HEK293 (cell line): ENCODE data around the gene CHMP6.

Experiments
- ATF2 ChIP-seq: fragments of 450-650 bp; formaldehyde crosslinking; IDR thresholded peaks from 2 replicates; pipeline ENCODE4 v1.5.1; 2016; ENCODE audit warnings: missing biosample characterization, missing genetic modification characterization, low read depth
- BCL11B ChIP-seq: fragments of 450-650 bp; formaldehyde crosslinking; IDR thresholded peaks from 2 replicates; pipeline ENCODE4 v1.5.1; 2016; ENCODE audit warnings: low read depth, missing biosample characterization, missing genetic modification characterization
- GLI4 ChIP-seq: fragments of 450-650 bp; formaldehyde crosslinking; IDR thresholded peaks from 2 replicates; pipeline ENCODE4 v1.5.1; 2016; ENCODE audit warnings: missing biosample characterization, missing genetic modification characterization
- HOXD13 ChIP-seq: sonication (generic); formaldehyde crosslinking; IDR thresholded peaks from 2 replicates; pipeline ENCODE4 v1.8.0; 2022; ENCODE audit warnings: missing genetic modification reagents, borderline replicate concordance
- IKZF3 ChIP-seq: fragments of 450-650 bp; IDR thresholded peaks from 2 replicates; pipeline ENCODE4 v1.5.0; 2018; ENCODE audit warnings: missing biosample characterization, mild to moderate bottlenecking, missing genetic modification characterization, moderate library complexity
- KLF7 ChIP-seq: fragments of 450-650 bp; formaldehyde crosslinking; IDR thresholded peaks from 2 replicates; pipeline ENCODE4 v1.5.1; 2016; ENCODE audit warnings: missing biosample characterization, missing genetic modification characterization, borderline replicate concordance
- MEIS1 ChIP-seq: sonication (generic); formaldehyde crosslinking; IDR thresholded peaks from 2 replicates; pipeline ENCODE4 v1.8.1; 2022; ENCODE audit warnings: missing genetic modification reagents, mild to moderate bottlenecking, borderline replicate concordance
- MZF1 ChIP-seq: fragments of 450-650 bp; formaldehyde crosslinking; IDR thresholded peaks from 2 replicates; pipeline ENCODE4 v1.5.1; 2017; ENCODE audit warnings: missing biosample characterization, missing genetic modification characterization, borderline replicate concordance
- SP3 ChIP-seq: fragments of 450-650 bp; formaldehyde crosslinking; IDR thresholded peaks from 2 replicates; pipeline ENCODE4 v1.5.1; 2016; ENCODE audit warnings: missing biosample characterization, missing genetic modification characterization
- ZFHX2 ChIP-seq: fragments of 450-650 bp; formaldehyde crosslinking; conservative IDR thresholded peaks from 2 replicates; pipeline ENCODE4 v1.5.1; 2016; ENCODE audit warnings: missing biosample characterization, missing genetic modification characterization
- ZFP41 ChIP-seq: fragments of 450-650 bp; formaldehyde crosslinking; IDR thresholded peaks from 2 replicates; pipeline ENCODE4 v1.5.1; 2016; ENCODE audit warnings: missing biosample characterization, missing genetic modification characterization, borderline replicate concordance
- ZIC2 ChIP-seq: fragments of 450-650 bp; formaldehyde crosslinking; IDR thresholded peaks from 2 replicates; pipeline ENCODE4 v1.5.1; 2016; ENCODE audit warnings: missing biosample characterization, missing genetic modification characterization
- ZNF155 ChIP-seq: fragments of 450-650 bp; formaldehyde crosslinking; IDR thresholded peaks from 2 replicates; pipeline ENCODE4 v1.5.1; 2016; ENCODE audit warnings: missing biosample characterization, missing genetic modification characterization
- ZNF211 ChIP-seq: fragments of 450-650 bp; formaldehyde crosslinking; IDR thresholded peaks from 2 replicates; pipeline ENCODE4 v1.5.1; 2016; ENCODE audit warnings: low read depth, missing biosample characterization, missing genetic modification characterization
- ZNF221 ChIP-seq: fragments of 450-650 bp; formaldehyde crosslinking; IDR thresholded peaks from 2 replicates; pipeline ENCODE4 v1.5.1; 2017; ENCODE audit warnings: missing biosample characterization, missing genetic modification characterization, borderline replicate concordance
- ZNF239 ChIP-seq: fragments of 450-650 bp; formaldehyde crosslinking; IDR thresholded peaks from 2 replicates; pipeline ENCODE4 v1.5.1; 2016; ENCODE audit warnings: missing biosample characterization, missing genetic modification characterization
- ZNF266 ChIP-seq: fragments of 450-650 bp; formaldehyde crosslinking; IDR thresholded peaks from 2 replicates; pipeline ENCODE4 v1.5.1; 2016; ENCODE audit warnings: missing biosample characterization, missing genetic modification characterization, low read depth
- ZNF274 ChIP-seq, 2 experiments: fragments of 200-500 bp in 1 of 2; fragments of 450-650 bp in 1 of 2; sonication (Bioruptor generic) in 1 of 2; formaldehyde crosslinking in 1 of 2; IDR thresholded peaks; 2 replicates each; pipeline versions ENCODE4 v1.5.1 to v1.6.1; 2014 to 2016; ENCODE audit warnings: borderline replicate concordance in 1 of 2, inconsistent platforms in 1 of 2, low read length in 1 of 2, missing biosample characterization in 1 of 2, missing genetic modification characterization in 1 of 2
- ZNF302 ChIP-seq: fragments of 450-650 bp; formaldehyde crosslinking; IDR thresholded peaks from 2 replicates; pipeline ENCODE4 v1.5.1; 2016; ENCODE audit warnings: missing biosample characterization, missing genetic modification characterization, low read depth
- ZNF391 ChIP-seq: fragments of 450-650 bp; formaldehyde crosslinking; IDR thresholded peaks from 2 replicates; pipeline ENCODE4 v1.5.1; 2016; ENCODE audit warnings: low read depth, missing biosample characterization, missing genetic modification characterization, borderline replicate concordance
- ZNF398 ChIP-seq: fragments of 450-650 bp; formaldehyde crosslinking; IDR thresholded peaks from 2 replicates; pipeline ENCODE4 v1.5.1; 2017; ENCODE audit warnings: missing biosample characterization, missing genetic modification characterization
- ZNF426 ChIP-seq: fragments of 450-650 bp; formaldehyde crosslinking; IDR thresholded peaks from 2 replicates; pipeline ENCODE4 v1.5.1; 2017; ENCODE audit warnings: missing biosample characterization, missing genetic modification characterization, mild to moderate bottlenecking, inconsistent platforms, moderate library complexity
- ZNF530 ChIP-seq: fragments of 450-650 bp; formaldehyde crosslinking; IDR thresholded peaks from 2 replicates; pipeline ENCODE4 v1.5.1; 2016; ENCODE audit warnings: low read depth, missing biosample characterization, missing genetic modification characterization
- ZNF785 ChIP-seq: fragments of 450-650 bp; formaldehyde crosslinking; IDR thresholded peaks from 2 replicates; pipeline ENCODE4 v1.5.1; 2016; ENCODE audit warnings: missing biosample characterization, missing genetic modification characterization
- ZXDB ChIP-seq: fragments of 450-650 bp; formaldehyde crosslinking; IDR thresholded peaks from 2 replicates; pipeline ENCODE4 v1.5.1; 2016; ENCODE audit warnings: missing biosample characterization, missing genetic modification characterization
- TF ChIP-seq, protein P1 (sequence below): fragments of 450-650 bp; formaldehyde crosslinking; conservative IDR thresholded peaks from 2 replicates; pipeline ENCODE4 v1.5.1; 2016; ENCODE audit warnings: low read depth, missing biosample characterization, missing genetic modification characterization
- TF ChIP-seq, protein P2 (sequence below): fragments of 450-650 bp; formaldehyde crosslinking; IDR thresholded peaks from 2 replicates; pipeline ENCODE4 v1.5.1; 2016; ENCODE audit warnings: missing biosample characterization, missing genetic modification characterization

Gene CHMP6

GRCh38 chr17:81002409-81003361, 11.0 kb downstream of the CHMP6 start (continued):
- TF ChIP-seq ATF2 (tag by site-specific recombination) (0 out of 2 replicates have a peak, but pooled peaks have one; percentile 46), BCL11B (tag by site-specific recombination) (no peak), KLF7 (tag by site-specific recombination) (peak; percentile 82), MEIS1 (CRISPR knock-in tag) (peak; percentile 81; the same call in 1 of the 2 replicates), ZNF239 (tag by site-specific recombination) (no peak), MZF1 (tag by site-specific recombination) (no peak), ZNF302 (no peak), ZIC2 (tag by site-specific recombination) (peak; percentile 56), ZNF155 (tag by site-specific recombination) (no peak), ZNF398 (tag by site-specific recombination) (no peak; the same call in 1 of the 2 replicates), ZNF426 (tag by site-specific recombination) (no peak), SP3 (no peak), ZNF530 (tag by site-specific recombination) (no peak), ZNF785 (no peak), ZNF211 (tag by site-specific recombination) (no peak), GLI4 (tag by site-specific recombination) (no peak), HOXD13 (no peak), ZNF266 (tag by site-specific recombination) (no peak), ZNF274 (IDR thresholded peaks at IDR 0.05; ENCODE audit: low read length) (no peak), ZNF274 (tag by site-specific recombination; IDR thresholded peaks at IDR 0.05; ENCODE audit: borderline replicate concordance) (no peak), ZXDB (tag by site-specific recombination) (no peak), ZNF391 (tag by site-specific recombination) (0 out of 2 replicates have a peak, but pooled peaks have one; percentile 38), ZFP41 (no peak), ZFHX2 (tag by site-specific recombination) (no peak), IKZF3 (no peak; the same call in 1 of the 2 replicates), ZNF221 (tag by site-specific recombination) (no peak)
- TF ChIP-seq, protein P1, sequence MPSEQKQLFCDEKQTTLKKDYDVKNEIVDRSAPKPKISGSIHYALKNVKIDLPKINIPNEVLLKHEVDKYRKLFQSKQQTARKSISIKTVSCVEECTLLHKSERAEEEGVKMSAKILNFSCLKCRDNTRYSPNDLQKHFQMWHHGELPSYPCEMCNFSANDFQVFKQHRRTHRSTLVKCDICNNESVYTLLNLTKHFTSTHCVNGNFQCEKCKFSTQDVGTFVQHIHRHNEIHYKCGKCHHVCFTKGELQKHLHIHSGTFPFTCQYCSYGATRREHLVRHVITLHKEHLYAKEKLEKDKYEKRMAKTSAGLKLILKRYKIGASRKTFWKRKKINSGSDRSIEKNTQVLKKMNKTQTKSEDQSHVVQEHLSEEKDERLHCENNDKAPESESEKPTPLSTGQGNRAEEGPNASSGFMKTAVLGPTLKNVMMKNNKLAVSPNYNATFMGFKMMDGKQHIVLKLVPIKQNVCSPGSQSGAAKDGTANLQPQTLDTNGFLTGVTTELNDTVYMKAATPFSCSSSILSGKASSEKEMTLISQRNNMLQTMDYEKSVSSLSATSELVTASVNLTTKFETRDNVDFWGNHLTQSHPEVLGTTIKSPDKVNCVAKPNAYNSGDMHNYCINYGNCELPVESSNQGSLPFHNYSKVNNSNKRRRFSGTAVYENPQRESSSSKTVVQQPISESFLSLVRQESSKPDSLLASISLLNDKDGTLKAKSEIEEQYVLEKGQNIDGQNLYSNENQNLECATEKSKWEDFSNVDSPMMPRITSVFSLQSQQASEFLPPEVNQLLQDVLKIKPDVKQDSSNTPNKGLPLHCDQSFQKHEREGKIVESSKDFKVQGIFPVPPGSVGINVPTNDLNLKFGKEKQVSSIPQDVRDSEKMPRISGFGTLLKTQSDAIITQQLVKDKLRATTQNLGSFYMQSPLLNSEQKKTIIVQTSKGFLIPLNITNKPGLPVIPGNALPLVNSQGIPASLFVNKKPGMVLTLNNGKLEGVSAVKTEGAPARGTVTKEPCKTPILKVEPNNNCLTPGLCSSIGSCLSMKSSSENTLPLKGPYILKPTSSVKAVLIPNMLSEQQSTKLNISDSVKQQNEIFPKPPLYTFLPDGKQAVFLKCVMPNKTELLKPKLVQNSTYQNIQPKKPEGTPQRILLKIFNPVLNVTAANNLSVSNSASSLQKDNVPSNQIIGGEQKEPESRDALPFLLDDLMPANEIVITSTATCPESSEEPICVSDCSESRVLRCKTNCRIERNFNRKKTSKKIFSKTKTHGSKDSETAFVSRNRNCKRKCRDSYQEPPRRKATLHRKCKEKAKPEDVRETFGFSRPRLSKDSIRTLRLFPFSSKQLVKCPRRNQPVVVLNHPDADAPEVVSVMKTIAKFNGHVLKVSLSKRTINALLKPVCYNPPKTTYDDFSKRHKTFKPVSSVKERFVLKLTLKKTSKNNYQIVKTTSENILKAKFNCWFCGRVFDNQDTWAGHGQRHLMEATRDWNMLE: no peak
- TF ChIP-seq, protein P2, sequence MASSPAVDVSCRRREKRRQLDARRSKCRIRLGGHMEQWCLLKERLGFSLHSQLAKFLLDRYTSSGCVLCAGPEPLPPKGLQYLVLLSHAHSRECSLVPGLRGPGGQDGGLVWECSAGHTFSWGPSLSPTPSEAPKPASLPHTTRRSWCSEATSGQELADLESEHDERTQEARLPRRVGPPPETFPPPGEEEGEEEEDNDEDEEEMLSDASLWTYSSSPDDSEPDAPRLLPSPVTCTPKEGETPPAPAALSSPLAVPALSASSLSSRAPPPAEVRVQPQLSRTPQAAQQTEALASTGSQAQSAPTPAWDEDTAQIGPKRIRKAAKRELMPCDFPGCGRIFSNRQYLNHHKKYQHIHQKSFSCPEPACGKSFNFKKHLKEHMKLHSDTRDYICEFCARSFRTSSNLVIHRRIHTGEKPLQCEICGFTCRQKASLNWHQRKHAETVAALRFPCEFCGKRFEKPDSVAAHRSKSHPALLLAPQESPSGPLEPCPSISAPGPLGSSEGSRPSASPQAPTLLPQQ: 0 out of 2 replicates have a peak, but pooled peaks have one; percentile 21
